GM12891 (cell line): ENCODE results near the gene MPND.
A peak's percentile ranks its signal among the peaks of the same experiment; 100 is the strongest.

Experiments used
- POLR2A ChIP-seq: IDR thresholded peaks from 2 replicates; pipeline ENCODE4 v1.6.1; 2011; ENCODE audit warnings: low read depth, low read length, control low read depth
- POLR2AphosphoS5 ChIP-seq: IDR thresholded peaks from 2 replicates; pipeline ENCODE4 v1.6.1; 2011; ENCODE audit warnings: low read depth, low read length, control low read depth
- TAF1 ChIP-seq: IDR thresholded peaks from 2 replicates; pipeline ENCODE4 v1.6.1; 2011; ENCODE audit warnings: low read depth, low read length, control low read depth

GRCh38 chr19:4409123-4409933 lies 66.0 kb downstream of the MPND start:
- no peak for TF ChIP-seq TAF1
- peak; percentile 13 for TF ChIP-seq POLR2A
- TF ChIP-seq POLR2AphosphoS5: 0 out of 2 replicates have a peak, but pooled peaks have one; percentile 51
